HL-60/S4 treated with phorbol 12-myristate 13-acetate at 8.2 ng/mL for 4 days and 3 days (cell line): Measurements from ENCODE around the gene LRRC7.

Experiments used
- in situ Hi-C: fragments of 300-500 bp; cut with MboI; formaldehyde crosslinking; loops from 2 replicates; pipeline ENCODE4 v1.15.0; 2022; ENCODE audit warnings: low sequenced_read_pairs

Gene LRRC7

DNA sequence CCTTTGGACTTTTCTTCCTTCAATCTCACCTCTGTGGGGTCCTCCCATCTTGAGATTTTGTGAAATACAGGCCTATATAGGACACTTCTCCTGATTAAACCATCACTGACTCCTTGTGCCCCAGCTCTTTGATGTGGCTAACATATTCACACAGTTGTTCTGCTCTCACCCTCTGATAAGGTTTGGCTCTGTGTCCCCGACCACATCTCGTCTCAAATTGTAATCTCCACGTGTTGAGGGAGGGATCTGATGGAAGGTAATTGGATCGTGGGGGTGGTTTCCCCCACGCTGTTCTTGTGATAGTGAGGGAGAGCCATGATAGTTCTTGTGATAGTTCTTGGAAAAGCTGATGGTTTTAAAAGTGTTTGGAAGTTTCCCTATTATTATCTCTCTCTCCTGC, 19.7 kb downstream of the LRRC7 start:
- in situ Hi-C loops: no loop called here

DNA sequence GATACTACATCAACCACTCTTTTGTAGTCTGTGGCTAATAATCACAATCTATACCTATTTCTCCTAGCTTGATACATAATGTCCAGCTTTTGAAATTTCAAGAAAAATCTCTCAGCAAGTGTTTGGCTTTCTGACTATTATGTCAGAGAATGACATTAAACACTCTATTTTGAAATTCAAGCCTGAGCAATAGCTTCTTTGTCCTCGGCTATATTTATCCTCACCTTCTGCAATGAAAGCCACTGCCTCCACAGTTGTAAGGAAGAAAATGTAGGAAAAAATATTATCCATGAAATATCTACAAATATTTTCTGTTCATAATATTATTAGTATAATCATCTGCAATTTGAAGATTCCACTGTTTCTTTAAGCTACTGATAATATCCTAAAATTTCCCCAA, 22.1 kb downstream of the LRRC7 start:
- in situ Hi-C loops: no loop called here

DNA sequence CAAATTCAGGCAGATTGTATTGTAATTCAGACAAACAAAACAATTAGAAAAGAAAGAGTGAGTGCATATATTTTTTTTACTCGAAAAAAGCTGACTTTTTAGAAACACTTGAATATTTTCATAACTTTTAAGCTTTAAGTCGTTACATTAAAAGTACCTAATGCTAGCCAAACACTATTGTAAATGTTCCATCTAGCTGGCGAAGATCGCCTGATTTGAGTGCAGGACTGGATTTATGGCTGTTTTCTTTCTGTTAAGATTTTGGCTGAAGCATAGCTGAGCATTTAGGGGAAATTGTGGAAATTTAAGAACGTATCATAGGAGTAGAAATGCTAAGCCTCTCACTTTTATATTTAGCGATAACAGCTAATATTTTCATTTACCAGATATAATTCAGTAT, 24.6 kb downstream of the LRRC7 start:
- in situ Hi-C loops: no loop called here

DNA sequence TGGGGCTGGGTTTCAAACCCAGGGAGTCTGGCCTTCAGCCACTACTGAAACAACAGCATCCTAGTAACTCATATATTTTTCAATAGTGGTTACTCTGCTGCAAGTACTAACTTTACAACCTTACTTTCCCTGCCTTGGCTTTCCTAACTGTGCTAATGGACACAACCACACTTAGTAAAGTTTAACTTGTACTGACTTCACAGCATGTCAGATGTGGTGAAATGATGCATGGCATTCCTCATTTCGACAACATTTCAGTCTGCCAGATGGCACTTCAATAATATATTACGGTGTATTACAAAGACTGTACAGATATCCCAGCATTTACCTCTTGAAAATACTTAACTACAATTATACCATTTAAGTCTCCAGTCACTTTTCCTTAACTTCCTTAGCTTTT, 27.8 kb downstream of the LRRC7 start:
- in situ Hi-C loops: no loop called here

DNA sequence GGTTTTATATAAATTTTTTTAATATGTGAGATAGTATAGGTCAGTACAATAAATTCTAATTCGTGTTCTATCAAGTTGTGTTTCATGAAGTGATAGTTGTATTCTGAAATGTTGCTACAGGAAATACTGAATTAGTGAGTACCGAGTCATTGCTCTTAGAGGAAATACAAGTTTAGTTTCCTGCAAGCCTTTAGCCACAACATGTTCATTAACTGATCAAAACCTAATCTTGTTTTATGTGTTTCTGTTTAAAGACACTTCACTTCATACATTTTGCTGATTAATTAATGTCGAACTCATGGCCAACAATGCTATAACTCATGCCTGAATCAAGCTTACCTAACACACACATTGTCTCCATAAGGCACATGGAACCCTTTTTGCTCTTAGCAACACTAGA, 43.6 kb downstream of the LRRC7 start:
- in situ Hi-C loops: no loop called here

DNA sequence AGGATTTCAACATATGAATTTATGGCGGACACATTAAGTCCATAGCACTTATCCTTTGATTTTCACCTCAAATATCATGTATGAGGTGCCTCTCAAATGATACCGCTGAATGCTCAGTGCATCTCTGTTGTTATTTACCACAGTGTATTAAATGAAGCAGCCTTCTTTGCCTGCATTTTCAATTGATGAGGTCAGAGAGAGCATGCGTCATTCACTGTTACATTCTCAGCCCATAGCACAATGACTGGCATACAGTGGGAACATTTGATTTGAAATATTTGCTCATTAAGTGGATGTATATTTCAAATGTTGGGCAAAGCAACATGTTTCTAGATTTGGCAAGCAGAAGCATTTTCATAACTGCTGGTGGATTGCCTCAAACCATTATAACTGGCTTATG, 45.7 kb downstream of the LRRC7 start:
- in situ Hi-C loops: no loop called here

DNA sequence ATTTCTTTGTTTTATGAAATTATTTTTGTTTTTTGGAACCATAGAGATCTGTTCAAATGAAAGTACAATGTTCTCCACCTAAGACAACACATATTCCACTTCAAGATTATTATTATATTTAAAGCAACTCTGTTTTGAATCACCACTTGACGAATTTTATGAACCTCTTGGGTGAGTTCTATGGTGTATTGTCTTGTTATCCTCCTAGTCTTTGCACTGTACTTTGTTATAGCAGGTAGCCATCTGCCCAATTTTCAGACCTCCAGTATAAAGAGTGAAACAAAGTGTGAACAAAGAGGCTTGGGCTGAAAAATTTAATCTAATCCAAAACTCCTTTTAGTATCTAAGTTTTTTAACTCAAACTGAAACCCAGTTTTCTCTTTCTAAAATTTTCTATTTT, 71.0 kb downstream of the LRRC7 start:
- in situ Hi-C loops: no loop called here

DNA sequence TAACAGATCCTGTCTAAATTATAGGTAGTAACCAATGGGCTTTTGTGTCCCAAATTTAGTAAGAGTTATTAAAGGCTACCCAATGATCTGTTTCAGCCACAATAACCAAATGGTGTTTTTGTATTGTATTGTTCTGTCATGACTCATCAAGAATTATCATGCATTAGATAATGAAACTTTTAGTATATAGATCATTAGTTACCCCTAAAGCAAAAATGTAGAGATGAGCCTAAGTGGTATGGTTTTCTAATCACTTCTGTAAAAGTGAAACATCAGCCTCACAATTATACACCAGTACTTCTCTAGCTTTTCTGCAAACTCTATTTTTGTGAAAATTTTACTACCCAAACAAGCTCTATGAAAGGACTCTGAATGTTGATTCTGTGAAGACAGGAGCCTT, 71.4 kb downstream of the LRRC7 start:
- in situ Hi-C loops: no loop called here

DNA sequence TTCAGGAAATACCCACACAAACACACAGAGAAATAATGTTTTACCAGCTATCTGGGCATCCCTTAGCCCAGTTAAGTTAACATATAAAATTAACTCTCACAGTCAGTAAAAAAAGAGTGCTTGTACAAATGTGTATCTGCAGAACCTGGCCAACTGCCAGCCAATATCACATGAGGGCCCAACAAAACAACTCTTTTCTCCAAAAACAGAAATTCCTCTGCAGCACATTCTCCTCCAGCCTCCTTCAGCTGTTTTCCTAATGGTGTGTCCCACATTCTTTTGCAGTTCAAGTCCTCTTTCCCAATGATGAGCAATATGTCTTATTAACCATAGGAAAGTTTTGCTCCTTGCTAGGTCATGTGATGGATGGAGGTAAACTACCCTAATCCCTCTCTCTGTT, 75.5 kb downstream of the LRRC7 start:
- in situ Hi-C loops: no loop called here

DNA sequence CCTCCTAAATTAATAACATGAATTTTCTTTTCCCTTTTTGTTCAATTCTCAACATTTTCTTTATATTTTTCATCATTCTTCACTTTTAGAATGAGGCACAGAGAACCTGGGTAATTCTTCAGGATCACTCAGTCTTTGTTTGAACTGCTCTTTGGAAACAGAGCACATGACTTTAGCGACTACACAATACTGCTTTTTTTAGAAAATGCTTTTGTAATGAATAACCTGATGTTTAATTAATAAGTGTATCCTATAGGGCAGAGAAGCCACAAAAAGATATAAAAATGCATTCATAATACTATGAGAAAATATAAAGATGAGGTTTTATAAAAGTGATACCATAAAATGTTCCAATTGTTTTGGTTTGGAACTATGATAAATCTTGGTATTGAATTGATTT, 77.8 kb downstream of the LRRC7 start:
- in situ Hi-C loops: no loop called here

DNA sequence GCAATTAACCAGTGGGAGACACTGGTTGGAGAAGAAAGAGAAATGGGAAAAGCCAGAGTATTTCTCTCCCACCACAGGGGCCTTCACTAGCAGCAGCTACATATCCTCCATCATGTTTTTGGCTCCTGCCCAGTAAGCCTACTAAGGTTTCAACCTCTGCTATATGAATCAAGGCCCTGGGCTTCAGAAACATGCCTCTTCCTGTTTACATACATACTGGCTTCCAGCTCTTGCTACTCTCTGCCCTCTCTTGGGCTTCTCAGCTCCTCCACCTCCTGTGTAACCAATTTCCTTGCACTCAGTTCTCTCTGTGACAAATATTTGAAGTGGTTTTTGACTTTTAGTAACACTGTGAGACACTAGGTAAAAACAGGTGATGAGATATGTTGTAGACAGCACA, 80.8 kb downstream of the LRRC7 start:
- in situ Hi-C loops: no loop called here

DNA sequence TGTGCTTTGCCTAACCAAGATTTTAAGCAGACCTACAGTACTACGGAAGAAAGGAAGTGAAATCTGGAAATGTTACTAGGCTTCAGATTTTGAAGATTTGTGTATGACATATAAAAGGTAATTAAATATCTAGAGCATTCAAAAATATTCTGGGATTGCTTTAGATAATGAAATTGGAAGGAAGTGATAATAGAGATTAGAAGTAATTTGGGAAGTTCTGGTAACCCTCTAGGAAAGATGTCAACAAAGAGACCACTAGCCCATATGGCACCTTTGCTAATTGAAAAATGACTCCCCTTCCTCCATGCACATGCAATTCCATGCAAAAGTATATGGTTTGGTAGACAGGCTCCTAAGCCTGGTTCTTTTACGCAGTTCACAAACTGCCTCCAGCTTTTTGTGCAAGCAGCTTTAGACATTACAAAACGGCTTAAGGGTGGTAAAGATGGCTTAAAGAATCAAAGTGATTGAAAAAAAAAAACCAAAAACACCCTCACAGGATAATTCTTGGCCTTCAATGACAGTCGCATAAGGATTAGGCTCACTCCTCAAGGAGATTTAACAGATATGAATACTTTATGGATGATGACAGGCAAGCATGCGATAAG, 81.8 kb downstream of the LRRC7 start:
- in situ Hi-C loops: no loop called here

DNA sequence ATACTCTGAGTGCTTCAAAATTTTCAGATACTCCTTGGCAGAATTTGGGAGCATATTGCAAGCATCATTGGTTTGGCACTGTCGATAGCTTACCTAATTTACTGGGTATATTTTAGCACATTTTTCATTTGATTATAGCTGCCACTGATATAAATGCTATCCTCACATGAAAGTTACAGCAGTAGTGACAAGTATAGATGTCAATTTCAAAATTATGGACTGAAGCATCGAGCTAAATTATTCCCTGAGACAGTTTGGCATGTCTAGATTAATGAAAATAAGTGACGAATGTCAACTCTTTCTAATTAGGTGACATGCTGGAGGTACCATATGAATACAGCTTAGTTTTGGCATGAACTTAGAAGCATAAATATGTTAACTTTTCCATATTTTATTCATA, 83.1 kb downstream of the LRRC7 start:
- in situ Hi-C loops: no loop called here

DNA sequence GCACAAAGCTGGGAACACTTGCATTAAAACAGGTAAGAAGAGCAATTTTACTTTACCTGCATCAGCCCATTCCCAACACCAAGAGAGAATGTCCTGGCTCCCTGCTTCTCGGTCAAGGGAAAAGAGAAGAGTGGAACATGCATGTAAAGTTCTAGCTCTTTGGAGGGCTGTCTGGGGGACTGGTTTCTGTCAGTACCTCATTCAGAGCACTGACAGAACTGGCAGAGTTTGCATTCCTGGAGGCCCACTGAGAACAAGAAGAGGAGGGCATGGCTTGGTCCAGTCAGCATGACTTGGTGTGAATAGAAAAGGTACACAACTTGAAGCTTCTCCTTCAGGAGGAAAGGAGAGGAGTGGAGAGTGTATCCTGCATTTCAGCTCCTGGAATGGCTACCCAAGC, 83.9 kb downstream of the LRRC7 start:
- in situ Hi-C loops: no loop called here

DNA sequence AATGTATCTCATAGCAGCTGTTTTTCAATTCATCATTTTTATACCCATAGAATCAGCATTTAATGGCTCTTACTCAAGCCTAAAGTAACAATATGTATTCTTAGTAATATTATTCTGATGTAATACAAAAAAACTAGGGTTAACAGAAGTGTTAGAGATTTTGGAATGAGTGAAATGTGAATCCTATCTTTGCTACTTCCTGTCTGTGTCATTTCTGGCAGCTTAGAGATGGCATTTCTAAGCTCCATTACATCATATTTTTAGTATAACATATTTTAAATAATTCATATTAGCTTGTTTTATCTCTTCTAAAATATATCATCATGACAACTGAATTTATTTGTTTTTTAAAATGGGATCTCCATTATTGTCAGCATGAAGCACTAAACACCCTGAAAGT, 90.2 kb downstream of the LRRC7 start:
- in situ Hi-C loops: no loop called here

DNA sequence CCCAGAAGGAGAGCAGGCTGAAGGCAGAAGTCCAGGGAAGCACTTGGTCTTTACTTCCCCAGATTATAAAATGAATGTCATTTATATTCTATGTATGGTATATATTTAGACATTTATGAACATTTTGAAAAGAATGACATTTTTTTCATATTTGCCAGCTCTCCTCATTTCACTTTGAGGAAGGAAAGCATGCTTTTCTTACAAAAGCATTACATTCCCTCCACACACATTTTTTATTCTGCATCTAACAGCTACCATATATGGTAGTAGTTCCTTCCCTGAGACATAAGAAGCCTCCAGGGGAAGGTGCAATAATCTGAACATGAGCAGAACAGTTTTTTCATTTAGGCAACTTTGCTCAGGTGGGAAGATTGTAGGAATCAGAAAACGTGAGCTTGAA, 94.0 kb downstream of the LRRC7 start:
- in situ Hi-C loops: no loop called here

DNA sequence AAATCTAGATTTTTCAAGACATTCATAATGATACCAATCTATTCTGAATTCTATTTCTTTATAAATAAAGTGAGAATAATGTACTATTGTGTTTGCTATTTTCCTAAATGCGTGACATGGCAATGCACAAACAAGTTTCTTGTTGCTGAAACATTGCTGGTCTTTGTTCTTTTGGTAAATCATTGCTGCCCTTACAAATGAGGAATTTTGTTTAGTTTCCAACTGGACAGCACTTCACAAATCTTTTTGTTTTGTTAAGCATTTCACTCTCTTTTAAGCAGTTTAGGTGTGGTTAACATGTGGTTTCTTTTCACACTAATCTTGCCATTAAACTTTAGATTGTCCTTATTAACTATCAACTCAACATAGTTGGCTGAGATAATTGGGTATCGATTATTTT, 94.6 kb downstream of the LRRC7 start:
- in situ Hi-C loops: no loop called here

DNA sequence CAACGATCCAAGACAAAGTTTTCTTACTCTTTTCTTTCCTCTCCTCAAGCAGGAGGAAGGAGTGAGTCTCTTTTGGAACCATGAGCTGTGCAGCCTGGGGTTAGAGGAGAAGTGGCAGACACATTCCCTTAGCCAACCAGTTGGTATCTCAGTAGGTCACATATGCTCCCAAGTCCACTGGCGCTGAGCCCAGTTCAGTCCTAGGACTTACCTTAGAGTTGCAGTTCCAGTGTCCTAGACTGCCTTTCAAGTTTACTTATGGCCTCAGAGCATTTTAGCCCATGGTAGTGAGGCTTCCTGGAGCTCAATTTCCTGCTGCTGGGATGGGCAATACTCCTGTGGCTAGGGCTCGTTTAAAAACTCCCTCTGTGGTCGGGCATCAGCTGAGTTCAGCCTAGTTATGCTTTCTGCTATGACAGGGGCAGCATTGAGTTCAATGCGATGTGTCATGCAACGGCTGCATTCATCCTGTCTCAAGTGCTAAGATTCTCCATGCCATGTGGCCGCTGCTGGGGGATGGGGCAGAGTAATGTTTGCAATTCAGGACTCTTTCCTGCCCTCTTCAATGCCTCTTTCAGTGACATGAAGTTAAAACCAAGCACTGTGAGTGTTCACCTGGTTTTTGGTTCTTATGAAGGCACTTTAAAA, 103.8 kb downstream of the LRRC7 start:
- in situ Hi-C loops: no loop called here

DNA sequence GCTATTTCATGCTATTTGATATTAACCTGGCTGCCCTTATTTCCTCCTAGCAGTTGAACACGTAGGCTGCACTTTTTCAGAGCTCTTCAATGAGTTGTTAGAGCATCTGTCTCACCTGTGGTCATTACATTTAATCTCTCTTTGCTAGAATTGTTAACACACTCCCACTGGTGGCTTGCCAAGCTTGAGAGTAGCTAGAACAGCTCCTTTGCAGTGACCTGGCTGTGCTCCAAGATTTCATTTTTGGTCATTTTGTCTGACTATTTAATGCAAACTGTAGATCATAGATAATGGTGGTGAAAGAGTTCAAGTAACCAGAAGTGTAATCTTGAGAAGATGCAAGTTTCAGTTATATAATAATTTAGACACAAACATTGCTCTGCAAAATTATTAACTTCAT, 105.6 kb downstream of the LRRC7 start:
- in situ Hi-C loops: no loop called here

DNA sequence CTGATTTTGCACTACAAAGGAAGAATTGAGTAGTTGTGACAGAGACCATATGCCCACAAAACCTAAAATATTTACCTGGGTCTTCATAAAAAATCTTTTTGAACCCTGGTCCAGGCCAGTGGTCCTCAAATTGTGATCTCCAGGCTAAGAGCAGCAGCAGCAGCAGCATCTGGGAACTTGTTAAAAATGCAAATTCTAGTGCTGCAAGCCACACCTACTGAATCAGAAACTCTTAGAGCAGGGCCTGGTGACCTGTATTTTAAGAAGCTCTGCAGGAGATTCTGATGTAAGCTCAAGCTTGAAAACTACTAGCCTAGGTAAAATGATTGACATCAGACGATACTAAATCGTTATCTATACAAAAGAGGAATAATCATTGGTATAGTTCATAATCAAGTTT, 112.2 kb downstream of the LRRC7 start:
- in situ Hi-C loops: no loop called here

DNA sequence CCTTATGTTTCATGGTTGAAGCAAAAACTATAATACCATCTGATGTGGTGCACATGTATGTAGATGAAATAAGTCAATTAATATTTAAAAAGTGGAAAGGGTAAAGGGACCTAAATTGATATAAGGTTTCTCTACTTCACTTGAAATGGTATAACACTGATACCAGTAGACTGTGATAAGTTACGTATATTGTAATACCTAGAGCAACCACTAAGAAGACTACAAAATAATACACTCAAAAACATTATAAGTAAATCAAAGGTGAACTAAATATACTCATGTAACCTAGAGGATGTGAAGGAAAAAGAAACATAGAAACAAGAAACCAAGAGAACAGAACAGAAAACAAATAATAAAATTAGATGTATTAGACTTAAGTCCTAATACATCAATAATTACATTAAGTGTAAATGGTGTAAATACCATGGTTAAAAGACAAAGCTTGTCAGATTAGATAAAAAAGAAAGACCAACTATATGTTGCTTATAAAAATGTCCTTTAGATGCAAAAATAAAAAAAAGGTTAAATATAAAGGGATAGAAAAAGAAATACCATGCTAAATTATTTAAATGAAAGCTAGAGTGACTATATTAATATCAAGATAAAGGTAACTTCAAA, 118.8 kb downstream of the LRRC7 start:
- in situ Hi-C loops: no loop called here

DNA sequence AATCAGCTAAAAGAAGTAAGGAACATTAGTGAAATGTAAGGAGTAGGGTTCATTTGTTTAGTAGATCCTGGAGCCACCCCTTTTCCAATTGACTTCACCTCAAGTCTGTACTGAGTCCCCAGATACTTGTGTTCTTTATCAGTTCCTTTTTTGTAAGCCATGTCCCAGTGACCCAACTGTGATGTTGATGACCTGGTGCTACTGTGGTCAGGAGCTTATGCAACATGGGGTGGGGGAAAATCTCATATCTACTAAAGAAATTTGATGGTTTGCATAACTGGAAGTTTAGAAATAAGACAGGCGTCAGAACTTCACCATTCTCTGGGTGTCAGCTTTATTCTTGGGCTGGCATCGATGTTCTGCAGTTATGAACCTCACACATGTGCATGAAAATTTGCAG, 120.5 kb downstream of the LRRC7 start:
- in situ Hi-C loops: no loop called here

DNA sequence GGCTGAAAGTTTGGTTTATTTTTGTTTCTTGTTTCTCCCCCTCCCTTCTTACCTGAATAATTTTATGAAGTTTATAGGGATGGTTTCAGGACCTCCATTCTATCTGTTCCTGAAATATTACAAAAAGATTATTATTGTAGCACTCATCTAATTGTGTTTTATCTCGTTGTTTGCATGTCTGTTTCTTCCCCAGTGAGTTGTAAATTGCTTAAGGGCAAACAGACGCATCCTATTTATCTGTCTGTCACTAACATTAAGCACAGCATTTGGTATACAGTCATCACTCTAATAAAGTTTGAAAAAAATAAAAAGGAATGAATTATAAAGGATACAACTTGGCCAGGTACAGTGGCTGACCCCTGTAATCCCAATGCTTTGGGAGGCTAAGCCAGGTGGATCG, 123.5 kb downstream of the LRRC7 start:
- in situ Hi-C loops: no loop called here
